Measurements from ENCODE around the gene MED23.

DNA sequence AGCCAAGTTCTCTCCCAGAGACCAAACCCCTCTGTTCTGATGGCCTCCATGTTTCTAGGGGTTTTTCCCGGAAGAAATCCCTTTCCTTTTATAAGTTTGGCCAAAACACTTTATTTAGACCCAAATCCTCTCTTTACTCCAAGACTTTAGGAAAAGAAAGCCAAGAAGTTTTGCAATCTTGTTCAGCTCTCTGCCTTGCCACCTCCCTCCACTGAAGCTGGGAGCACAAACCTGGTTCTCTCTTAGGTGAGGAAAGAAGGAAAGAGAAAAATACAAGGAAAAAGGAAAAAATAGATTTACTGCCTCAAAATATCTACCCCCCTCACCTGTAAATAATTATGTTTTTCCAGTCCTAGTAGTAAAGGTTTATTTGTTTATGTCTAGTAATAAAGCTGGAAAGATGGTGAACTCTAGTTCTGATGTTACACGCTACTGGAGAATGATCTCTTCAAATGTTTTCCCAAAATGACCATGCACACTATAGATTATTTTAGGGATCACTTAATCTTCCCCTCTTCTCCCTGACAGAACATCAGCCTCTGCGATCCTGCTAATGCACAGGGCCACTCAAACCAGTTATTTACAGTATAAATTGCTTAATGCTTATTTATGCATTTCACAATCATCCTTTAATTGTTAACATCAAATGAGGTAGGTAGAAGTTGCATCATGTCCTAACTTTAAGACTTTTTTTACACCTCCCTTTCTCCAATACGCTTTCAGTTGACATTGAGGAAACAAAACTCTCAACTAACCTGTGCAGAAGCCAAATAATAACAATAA, 65.9 kb downstream of the MED23 start:
- TF ChIP-seq, protein P1, sequence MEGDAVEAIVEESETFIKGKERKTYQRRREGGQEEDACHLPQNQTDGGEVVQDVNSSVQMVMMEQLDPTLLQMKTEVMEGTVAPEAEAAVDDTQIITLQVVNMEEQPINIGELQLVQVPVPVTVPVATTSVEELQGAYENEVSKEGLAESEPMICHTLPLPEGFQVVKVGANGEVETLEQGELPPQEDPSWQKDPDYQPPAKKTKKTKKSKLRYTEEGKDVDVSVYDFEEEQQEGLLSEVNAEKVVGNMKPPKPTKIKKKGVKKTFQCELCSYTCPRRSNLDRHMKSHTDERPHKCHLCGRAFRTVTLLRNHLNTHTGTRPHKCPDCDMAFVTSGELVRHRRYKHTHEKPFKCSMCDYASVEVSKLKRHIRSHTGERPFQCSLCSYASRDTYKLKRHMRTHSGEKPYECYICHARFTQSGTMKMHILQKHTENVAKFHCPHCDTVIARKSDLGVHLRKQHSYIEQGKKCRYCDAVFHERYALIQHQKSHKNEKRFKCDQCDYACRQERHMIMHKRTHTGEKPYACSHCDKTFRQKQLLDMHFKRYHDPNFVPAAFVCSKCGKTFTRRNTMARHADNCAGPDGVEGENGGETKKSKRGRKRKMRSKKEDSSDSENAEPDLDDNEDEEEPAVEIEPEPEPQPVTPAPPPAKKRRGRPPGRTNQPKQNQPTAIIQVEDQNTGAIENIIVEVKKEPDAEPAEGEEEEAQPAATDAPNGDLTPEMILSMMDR (conservative IDR thresholded peaks at IDR 0.05; ENCODE audit: low read length), result no peak
- TF ChIP-seq EZH2phosphoT487 (IDR thresholded peaks at IDR 0.05; ENCODE audit: borderline replicate concordance), result no peak

All from Loucy (cell line).